ENCODE data around the gene NAPG. TPM values are rescaled to one million over a fixed set of nuclear protein-coding genes. Genes with fewer than 3 reads are reported as not detected.
A peak's percentile ranks its signal among the peaks of the same experiment; 100 is the strongest.
"Not testable (repeated sequence)": the region's sequence is repeated elsewhere in the genome, so short reads cannot be mapped to it uniquely, and the experiment has no call there.

NAPG gene
- total RNA-seq, 1 experiment from 2014 or later, result 50.4 TPM

DNA sequence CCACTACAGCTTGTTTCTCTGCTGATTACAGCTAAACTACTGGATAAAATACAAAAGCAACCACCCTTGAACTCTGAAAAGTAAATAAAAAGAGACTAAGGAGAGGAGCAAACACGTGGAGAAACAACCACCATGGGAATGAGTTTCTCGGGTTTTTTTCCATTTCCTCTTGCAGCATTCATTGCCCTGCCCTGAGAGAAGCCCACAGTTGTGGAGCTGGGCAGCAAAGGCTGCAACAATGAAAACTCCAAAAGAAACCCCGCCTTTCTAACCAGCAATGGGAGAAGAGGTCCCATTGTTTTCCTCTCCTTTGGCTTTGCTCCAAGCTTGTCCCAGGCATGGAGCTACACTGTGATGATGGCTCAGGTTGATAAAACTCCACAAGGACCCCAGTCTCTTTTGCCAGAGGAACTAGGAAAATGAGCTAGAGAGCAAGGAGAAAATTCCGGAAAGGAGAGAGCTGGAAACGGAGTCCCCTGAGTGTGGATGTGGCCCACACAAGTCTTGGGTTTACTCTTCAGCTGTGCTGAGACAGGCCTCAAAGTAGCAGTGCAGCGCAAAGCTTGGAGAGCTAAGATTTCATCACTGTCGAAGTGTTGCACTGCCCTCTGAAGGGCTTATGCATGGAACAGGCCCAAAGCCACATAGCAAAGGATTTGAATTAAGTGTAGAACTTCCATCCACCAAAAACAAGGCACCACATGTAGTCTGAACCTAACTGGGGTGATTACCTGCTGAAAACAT lies 20.9 kb downstream of the NAPG start:
- DNase-seq (ENCODE audit: low read depth), result no peak

DNA sequence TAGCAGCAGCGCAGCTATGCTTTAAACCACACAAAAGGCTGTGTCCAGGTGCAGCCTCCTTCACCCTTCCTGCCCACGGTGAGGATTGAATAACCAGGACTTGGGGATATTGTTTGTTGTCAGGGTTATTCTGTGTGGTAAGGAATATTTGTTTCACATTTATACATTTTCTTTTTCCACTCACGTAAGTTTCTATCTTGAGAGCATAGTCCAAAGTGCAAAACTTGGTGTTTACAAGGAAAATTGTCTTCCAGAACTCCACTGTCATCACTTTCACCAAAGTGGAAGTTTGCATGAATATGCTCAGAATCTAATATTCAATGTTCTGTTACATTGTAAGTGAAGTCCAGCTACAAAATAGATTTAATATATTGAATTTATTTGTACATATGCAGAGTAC lies 26.4 kb downstream of the NAPG start:
- DNase-seq (ENCODE audit: low read depth), result no peak

DNA sequence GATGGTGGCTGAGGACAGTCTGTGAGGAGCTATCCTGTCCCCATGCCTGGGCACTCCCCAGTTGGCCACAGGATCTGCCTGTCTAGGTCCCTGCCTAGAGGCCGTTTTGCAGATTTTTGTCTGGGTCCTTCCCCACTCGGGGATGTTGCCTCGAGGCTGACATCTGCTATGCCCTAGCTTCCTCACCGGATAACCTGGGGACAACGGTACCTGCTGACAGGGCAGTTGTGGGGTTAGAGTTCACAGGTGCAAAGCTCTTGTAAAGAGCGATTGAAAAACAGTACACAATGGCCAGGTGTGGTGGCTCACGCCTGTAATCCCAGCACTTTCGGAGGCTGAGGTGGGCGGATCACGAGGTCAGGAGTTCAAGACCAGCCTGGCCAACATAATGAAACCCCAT lies 30.4 kb downstream of the NAPG start:
- not testable (repeated sequence) for DNase-seq (ENCODE audit: low read depth)

DNA sequence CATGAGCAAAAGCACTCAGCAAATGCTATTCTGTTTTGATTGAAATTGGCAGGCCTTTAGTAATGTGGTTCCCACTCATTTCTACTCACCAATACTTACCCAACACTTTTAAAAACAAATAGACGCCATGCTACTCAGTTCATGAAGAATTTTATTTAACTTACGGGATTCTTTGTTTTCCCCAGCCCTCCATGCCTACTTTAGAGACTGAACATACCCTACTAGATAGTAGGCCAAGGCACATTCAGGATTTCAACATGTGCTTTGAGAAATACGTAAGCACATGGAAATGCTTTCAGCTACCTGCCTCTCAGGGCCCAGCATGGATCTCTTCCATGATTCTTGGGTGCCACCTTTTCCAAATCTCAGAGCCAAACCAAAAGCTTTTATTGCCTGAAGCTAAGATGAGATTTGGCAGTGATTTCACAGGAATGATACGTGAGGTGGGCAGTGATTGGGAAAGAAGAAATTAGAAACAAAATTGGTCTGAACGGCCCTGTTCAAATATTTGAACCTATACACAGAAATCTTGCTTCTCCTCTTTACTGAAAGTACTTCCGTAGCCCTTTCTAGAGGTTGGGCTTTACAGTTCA lies 31.4 kb downstream of the NAPG start:
- no peak for DNase-seq (ENCODE audit: low read depth)

DNA sequence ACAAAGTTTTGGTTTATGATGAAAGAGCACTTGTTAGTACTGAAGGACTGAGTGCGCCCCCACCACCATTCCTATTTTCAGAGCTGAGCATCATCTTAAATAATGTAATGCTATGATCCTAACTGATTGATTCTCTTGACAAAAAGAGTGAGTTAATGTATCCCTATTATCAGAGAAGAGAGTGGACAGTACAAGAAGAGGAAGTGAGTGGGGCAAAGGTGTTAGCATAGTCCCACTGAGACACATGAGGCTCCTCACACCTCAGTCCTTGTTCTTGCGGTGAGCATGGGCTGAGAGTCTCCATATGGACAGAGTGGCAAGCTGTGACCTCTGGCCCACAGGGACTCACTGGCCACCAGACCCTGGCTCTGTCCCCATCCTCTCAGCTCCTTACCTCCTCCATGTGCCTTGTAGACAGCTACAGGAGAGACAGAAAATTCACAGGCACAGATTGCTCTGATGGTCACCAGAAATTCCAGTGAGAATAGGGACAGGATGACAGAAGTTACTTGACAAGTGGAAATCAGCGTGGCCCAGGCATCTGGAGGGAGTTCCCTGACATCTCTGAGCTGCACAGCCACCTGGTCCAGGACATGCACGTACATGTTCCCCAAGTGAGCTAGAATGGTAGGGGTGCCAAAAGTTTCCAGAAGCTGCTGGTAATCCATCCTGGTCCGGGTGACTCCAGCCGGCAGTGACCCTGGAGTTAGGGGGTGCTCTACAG lies 32.6 kb downstream of the NAPG start:
- DNase-seq (ENCODE audit: low read depth), result no peak

DNA sequence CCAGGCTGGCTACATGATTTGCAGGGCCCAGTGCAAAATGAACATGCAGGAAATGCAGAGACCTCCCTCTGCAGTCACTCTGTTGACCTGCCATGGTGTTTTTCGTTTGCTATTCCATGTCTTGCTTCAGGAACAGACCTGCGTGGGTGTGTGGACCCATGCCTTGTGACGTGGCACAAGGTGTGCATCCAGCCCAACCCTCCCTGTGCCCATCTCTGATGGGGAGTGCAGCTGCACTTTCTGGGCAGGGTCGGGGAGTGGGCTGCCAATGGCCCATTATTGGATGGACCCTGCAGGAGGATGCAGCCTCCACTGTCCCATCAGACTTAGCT lies 33.1 kb downstream of the NAPG start:
- DNase-seq (ENCODE audit: low read depth), result no peak

DNA sequence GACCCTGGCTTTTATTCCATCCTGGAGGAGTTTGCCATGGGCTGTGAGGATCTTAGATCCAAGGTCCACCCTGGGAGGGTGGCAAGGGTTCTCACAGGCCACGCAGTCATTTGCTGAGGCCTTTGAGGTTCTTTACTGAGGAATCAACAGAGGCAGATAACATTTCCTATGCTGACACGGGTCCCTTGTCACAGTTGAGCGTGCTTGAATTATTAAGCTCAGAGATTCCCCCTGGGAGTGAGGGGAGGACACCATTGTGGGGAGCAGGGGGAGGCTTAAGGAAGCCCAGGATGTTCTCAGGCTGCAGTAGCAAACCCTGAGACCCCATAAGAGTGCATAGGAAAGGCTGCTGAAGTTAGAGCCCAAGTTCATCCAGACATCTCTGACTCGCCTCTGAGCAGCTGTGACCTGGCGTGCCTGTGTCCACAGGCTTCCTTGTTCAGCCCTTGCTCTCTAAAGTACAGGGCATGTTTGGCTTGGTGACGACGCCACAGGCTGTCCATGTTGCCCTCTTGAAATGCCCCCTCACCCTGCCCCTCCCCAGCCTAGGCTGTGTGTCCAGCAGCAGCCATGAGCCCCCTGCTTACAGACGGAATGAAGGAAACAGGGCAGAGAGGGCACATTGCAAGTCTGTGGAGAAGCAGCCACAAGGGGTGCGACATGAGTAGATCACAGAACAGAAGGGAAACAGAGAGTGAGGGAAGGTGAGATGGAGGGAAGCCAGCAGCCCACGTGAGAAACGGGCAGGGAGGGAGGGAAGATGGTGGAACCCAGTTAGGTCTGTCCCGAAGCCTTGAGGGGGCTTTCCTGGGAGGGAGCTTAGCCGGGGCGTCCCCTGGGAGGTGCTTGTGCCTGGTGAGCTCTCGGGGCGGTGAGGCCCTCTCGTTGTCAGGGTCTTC lies 34.0 kb downstream of the NAPG start:
- DNase-seq (ENCODE audit: low read depth), result no peak

DNA sequence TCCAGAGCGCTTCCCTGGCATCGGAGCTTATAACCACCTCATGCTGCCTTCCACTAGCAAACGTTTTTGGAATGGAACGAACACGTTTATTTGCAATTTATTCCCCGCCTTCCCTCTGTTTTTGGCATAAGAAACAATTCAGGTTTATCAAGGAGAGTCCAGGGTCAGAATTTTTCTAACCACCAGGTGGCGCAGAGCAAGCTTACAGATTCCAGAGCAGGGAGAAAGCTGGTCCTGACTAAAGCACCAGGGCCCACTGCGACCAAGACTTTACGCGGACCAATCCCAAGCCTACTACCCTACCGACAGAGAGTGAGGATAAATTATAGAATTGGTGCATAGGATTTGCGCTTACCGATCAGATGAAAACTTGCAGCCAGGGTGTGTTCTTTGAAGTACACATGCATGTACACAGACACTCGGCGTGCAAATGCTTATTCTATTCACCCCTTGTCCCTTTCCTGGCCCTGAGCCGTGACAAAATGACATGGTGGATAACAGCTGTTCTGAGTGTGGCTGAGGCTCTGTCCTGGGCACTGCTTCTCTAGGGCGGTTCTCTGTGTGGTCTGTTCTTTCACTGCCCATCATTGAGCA lies 34.7 kb downstream of the NAPG start:
- peak; percentile 64 for DNase-seq (ENCODE audit: low read depth)

DNA sequence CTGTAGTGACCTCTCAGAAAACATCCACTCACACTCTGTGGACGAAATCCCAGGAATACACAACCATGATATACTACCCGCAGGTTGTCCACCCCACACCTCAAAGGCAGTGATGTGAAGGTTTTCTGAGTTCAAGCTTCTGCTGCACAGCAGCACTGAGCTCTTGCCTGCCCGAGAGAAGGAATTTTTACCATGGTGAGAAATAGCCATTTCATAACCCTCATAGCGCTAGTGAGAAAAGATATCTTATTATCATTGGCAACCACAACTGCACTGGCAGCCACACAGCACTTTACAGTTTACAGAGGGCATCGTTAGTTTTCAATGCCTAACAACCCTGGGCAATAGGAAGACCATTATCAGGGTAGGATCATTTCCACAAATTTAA lies 36.9 kb downstream of the NAPG start:
- no peak for DNase-seq (ENCODE audit: low read depth)

DNA sequence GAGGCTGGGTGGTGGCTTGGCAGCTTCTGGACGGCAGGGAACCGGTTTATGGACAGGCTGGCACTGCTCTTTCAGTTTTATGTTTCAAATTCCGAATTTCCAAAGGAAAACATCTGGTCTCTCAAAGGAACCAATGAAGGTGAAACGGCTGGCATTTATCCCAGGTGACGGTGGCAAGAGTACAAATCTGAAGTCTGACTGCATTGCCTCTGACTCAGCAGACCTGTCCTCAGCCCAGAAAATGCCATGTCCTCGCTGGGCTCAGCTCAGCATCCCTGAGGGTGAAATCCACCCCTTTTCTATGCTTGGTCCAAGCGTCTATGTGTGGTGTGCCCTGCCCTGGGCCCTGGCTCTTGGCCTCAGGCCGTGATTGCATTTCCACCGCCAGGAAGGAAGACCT lies 38.1 kb downstream of the NAPG start:
- peak; percentile 86 for DNase-seq (ENCODE audit: low read depth)

DNA sequence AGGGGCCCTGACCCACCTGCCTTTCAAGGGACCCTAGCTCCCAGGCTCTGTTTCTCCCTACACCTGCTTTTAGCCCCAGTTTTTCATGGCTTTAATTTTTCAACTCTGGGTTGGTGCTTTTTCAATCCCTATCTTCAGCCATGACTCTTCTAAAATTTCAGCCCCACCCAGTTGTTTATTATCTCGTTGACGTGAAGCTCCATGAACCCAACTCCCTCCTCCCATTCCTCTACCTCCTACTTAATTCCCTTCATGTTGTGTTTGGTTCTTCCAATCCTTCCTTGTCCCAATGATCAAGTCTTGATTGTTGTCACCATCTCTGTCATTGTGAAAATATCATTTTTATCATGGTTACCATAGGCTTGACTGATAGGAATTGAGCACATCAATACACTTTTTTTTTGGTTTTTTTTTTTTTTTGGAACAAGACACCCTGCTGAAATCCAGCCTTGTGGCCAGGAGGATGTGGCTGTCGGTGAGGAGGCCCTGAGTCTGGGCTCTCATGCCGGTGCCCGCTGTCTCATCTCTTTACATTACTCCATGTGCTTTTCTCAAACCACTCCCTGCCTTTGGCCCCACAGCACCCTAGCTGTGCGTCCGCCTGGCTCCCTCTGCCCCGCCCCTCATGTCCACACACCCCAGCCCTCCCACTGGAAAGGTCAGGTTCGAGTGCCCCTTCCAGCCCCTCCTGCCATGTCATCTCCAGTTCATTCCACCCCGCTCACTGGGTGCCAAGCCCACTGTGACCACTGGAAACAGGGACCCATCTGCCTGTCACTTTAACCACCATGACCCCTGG lies 39.3 kb downstream of the NAPG start:
- no peak for DNase-seq (ENCODE audit: low read depth)

DNA sequence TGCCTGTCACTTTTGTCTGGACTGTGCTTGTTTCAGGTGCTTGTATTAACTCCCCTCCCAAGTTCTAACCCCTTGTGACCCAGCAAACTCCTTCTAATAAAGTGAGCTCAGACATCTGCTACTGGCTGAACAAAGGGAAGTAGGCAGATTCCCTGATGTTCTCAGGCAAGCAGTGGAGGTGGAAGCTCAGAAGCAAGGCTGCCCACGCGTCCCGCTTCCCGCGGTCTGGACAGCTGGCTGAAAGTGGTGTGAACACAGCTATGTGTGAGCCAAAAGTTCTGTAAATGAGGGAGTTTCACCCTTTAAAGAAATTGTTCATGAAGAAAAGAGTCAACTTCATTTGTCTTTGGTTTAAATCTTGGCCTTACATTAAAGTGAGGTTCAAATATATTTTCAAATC lies 40.0 kb downstream of the NAPG start:
- DNase-seq (ENCODE audit: low read depth), result no peak

DNA sequence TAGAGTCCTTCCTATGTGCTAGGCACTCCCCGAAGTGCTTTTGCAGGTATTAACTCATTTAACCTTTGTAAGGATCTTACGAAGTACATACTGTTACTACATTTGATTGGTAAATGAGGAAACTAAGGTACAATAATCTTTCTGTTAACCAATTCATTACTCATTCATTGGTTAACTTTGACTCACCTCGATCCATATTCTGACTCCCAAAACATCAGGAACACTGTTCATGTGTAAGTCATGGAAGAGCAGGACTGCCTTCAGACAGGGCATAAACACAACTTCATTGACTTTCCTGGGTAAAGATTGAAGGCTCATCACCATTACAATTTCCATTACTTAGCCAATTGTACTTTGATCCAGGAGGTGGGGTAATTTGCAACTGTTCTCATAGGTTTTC lies 40.6 kb downstream of the NAPG start:
- DNase-seq (ENCODE audit: low read depth), result no peak

DNA sequence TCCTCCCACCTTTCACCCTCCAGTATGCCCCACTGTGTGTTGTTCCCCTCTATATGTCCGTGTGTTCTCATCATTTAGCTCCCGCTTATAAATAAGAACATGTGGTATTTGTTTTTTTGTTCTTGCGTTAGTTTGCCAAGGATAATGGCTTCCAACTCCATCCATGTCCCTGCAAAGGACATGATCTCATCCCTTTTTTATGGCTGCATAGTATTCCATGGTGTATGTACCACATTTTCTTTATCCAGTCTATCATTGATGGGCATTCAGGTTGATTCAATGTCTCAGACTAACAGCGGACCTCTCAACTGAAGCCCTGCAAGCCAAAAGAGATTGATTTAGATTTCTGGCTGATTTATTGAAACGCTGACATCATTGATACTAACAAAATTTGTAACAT lies 44.1 kb downstream of the NAPG start:
- not testable (repeated sequence) for DNase-seq (ENCODE audit: low read depth)

DNA sequence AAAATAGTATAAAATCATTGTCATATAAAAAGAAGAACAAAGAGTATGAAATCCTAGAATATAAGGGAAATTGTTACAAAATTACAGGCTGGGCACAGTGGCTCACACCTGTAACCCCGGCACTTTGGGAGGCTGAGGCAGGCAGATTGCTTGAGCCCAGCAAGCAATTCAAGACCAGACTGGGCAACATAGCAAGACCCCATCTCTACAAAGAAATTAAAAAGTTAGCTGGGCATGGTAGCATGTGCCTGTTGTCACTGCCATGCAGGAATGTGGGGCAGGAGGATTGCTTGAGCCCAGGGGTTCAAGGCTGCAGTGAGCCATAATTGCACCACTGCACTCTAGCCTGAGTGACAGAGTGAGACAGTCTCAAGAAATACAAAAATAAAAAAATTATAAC lies 44.8 kb downstream of the NAPG start:
- no peak for DNase-seq (ENCODE audit: low read depth)

DNA sequence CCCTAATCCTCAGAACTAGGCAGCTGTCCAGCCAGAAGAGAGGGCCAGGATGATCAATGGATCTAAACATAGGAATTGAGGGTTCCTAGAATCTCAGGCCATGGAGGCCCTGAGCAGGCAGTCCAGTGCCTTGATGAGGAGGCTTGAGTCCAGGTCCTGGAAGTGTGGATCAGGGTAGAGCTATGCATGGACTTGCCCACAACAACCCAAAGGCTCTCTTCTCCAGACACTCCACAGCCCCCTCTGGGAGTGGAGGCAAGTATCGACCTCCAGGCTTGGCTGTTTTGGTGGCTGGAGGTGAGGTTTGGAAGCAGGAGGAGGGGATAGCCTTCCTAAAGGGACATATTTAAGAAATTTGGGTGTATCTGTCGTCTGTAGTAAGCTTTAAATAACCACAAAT lies 45.7 kb downstream of the NAPG start:
- no peak for DNase-seq (ENCODE audit: low read depth)

DNA sequence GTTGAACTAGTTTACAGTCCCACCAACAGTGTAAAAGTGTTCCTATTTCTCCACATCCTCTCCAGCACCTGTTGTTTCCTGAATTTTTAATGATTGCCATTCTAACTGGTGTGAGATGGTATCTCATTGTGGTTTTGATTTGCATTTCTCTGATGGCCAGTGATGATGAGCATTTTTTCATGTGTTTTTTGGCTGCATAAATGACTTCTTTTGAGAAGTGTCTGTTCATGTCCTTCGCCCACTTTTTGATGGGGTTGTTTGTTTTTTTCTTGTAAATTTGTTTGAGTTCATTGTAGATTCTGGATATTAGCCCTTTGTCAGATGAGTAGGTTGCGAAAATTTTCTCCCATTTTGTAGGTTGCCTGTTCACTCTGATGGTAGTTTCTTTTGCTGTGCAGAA lies 47.4 kb downstream of the NAPG start:
- DNase-seq (ENCODE audit: low read depth), result not testable (repeated sequence)

DNA sequence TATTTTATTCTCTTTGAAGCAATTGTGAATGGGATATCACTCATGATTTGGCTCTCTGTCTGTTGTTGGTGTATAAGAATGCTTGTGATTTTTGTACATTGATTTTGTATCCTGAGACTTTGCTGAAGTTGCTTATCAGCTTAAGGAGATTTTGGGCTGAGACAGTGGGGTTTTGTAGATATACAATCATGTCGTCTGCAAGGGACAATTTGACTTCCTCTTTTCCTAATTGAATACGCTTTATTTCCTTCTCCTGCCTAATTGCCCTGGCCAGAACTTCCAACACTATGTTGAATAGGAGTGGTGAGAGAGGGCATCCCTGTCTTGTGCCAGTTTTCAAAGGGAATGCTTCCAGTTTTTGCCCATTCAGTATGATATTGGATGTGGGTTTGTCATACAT lies 48.6 kb downstream of the NAPG start:
- not testable (repeated sequence) for DNase-seq (ENCODE audit: low read depth)

DNA sequence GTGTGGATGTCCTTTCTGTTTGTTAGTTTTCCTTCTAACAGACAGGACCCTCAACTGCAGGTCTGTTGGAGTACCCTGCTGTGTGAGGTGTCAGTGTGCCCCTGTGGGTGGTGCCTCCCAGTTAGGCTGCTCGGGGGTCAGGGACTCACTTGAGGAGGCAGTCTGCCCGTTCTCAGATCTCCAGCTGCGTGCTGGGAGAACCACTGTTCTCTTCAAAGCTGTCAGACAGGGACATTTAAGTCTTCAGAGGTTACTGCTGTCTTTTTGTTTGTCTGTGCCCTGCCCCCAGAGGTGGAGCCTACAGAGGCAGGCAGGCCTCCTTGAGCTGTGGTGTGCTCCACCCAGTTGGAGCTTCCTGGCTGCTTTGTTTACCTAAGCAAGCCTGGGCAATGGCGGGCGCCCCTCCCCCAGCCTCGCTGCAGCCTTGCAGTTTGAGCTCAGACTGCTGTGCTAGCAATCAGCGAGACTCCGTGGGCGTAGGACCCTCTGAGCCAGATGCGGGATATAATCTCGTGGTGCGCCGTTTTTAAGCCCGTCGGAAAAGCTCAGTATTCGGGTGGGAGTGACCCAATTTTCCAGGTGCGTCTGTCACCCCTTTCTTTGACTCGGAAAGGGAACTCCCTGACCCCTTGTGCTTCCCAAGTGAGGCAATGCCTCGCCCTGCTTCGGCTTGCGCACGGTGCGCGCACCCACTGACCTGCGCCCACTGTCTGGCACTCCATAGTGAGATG lies 52.2 kb downstream of the NAPG start:
- not testable (repeated sequence) for DNase-seq (ENCODE audit: low read depth)

DNA sequence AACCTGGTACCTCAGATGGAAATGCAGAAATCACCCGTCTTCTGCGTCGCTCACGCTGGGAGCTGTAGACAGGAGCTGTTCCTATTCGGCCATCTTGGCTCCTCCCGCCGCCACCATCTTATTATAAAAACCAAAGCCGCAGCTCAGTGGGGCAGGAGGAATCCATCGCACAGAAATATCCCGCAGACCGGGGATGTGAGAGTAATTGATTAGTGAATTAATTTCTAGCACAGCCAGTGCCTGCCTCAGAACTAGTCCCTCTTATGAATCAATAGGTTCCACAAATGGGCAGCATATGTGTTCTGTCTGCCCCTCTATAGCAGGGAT lies 52.7 kb downstream of the NAPG start:
- DNase-seq (ENCODE audit: low read depth), result not testable (repeated sequence)

All from M059J (cell line).